Endothelial cell of umbilical vein (primary cell): ENCODE measurements around the gene CNTN3. TPM values are rescaled to one million over a fixed set of nuclear protein-coding genes. Genes with fewer than 3 reads are reported as not detected.

Experiments
- BruUV-seq: library from RNA; stranded (reverse); fragments of 400-500 nt; replicated peaks from 2 replicates; lab custom pipeline; 2021; lab: Mats Ljungman, UMichigan
- CTCF ChIA-PET: fragments of 300-600, 350-600 bp; sonication (Branson Sonifier 250); formaldehyde crosslinking; loops from one replicate; lab custom pipeline; 2021; ENCODE audit warnings: antibody characterized with exemption, inconsistent platforms; lab: Charles Lee
- POLR2A ChIA-PET: fragments of 300-600, 350-600 bp; sonication (Branson Sonifier 250); formaldehyde crosslinking; loops from one replicate; lab custom pipeline; 2021; ENCODE audit warnings: antibody characterized with exemption, inconsistent platforms; lab: Charles Lee
- DNase-seq: peaks from one replicate; pipeline ENCODE4 v3.0.0-alpha.2; 2011; ENCODE audit warnings: low read depth, low spot score
- FAIRE-seq: peaks from 2 replicates; lab custom pipeline; 2011; peaks lifted over from hg19 to GRCh38; lab: Jason Lieb, UNC
- H2AFZ ChIP-seq: 2 replicates; pipeline ENCODE4 v1.6.0; 2012; ENCODE audit warnings: low read depth, low read length, control low read depth, inconsistent platforms
- H3K27ac ChIP-seq: 2 replicates; pipeline ENCODE4 v1.5.1; 2011; ENCODE audit warnings: low read depth, mild to moderate bottlenecking, control low read depth, low read length, moderate library complexity; ENCODE audit not compliant: insufficient read depth
- H3K27me3 ChIP-seq, 2 experiments: 2 replicates each; pipeline versions ENCODE4 v1.6.0 to v1.6.1; 2011; ENCODE audit warnings: low read length in 2 of 2, mixed read lengths in 1 of 2; ENCODE audit not compliant: control insufficient read depth in 2 of 2, insufficient read depth in 2 of 2
- H3K36me3 ChIP-seq, 2 experiments: 2 replicates in 1 of 2; 3 replicates in 1 of 2; pipeline ENCODE4 v1.5.1; 2011; ENCODE audit warnings: low read length in 2 of 2, mild to moderate bottlenecking in 1 of 2, moderate library complexity in 1 of 2; ENCODE audit not compliant: control insufficient read depth in 2 of 2, insufficient read depth in 2 of 2; ENCODE audit errors: extremely low read depth in 1 of 2
- H3K4me1 ChIP-seq: 3 replicates; pipeline ENCODE4 v1.5.1; 2011; ENCODE audit warnings: mild to moderate bottlenecking, low read length; ENCODE audit not compliant: control insufficient read depth, insufficient read depth; ENCODE audit errors: extremely low read depth
- H3K4me2 ChIP-seq: 2 replicates; pipeline ENCODE4 v1.6.1; 2011; ENCODE audit warnings: low read length, control low read depth, mixed read lengths; ENCODE audit not compliant: insufficient read depth
- H3K4me3 ChIP-seq, 3 experiments: fragments of 200-600 bp in 1 of 3; sonication (generic), shearing (Covaris generic) in 1 of 3; replicated peaks in 1 of 3; 2 replicates each; pipeline ENCODE4 v1.5.1; 2011 to 2016; ENCODE audit warnings: control low read depth in 3 of 3, low read length in 3 of 3, mild to moderate bottlenecking in 2 of 3, inconsistent platforms in 1 of 3, low read depth in 1 of 3, moderate library complexity in 1 of 3; ENCODE audit not compliant: insufficient read depth in 1 of 3
- H3K79me2 ChIP-seq: 2 replicates; pipeline ENCODE4 v1.6.0; 2012; ENCODE audit warnings: low read length, inconsistent platforms; ENCODE audit not compliant: control insufficient read depth, insufficient read depth
- H3K9ac ChIP-seq: replicated peaks from 2 replicates; pipeline ENCODE3; 2011; ENCODE audit warnings: low read length, control low read depth; ENCODE audit not compliant: insufficient read depth; ENCODE audit errors: extremely low read depth
- H3K9me1 ChIP-seq: replicated peaks from 3 replicates; pipeline ENCODE4 v1.6.0; 2011; ENCODE audit warnings: mild to moderate bottlenecking, low read length; ENCODE audit not compliant: control insufficient read depth, insufficient read depth; ENCODE audit errors: extremely low read depth
- H3K9me3 ChIP-seq: replicated peaks from 2 replicates; pipeline ENCODE4 v1.5.1; 2012; ENCODE audit warnings: low read length, inconsistent platforms; ENCODE audit not compliant: control insufficient read depth, insufficient read depth
- H4K20me1 ChIP-seq: replicated peaks from 2 replicates; pipeline ENCODE3; 2011; ENCODE audit warnings: mild to moderate bottlenecking, low read length; ENCODE audit not compliant: control insufficient read depth, insufficient read depth; ENCODE audit errors: extremely low read depth
- EZH2 ChIP-seq: IDR thresholded peaks from 2 replicates; pipeline ENCODE4 v1.6.1; 2012; ENCODE audit warnings: borderline replicate concordance, low read depth, mild to moderate bottlenecking, moderate library complexity, low read length, inconsistent platforms; ENCODE audit not compliant: severe bottlenecking
- FOS ChIP-seq: IDR thresholded peaks from 2 replicates; pipeline ENCODE4 v1.6.1; 2011; ENCODE audit warnings: mild to moderate bottlenecking, low read length, moderate library complexity, borderline replicate concordance; ENCODE audit not compliant: insufficient read depth
- GATA2 ChIP-seq: IDR thresholded peaks from 2 replicates; pipeline ENCODE4 v1.7.0; 2011; ENCODE audit warnings: low read depth, mild to moderate bottlenecking, moderate library complexity, mixed read lengths, low read length; ENCODE audit not compliant: insufficient read length, insufficient read depth
- JUN ChIP-seq: IDR thresholded peaks from 2 replicates; pipeline ENCODE4 v1.6.1; 2011; ENCODE audit warnings: borderline replicate concordance, low read depth; ENCODE audit not compliant: insufficient read length, insufficient read depth
- MYC ChIP-seq: IDR thresholded peaks from one replicate; pipeline ENCODE4 v1.6.1; 2011; ENCODE audit warnings: mild to moderate bottlenecking, low read depth, low read length
- POLR2A ChIP-seq: IDR thresholded peaks from 2 replicates; pipeline ENCODE4 v1.6.1; 2012; ENCODE audit warnings: low read depth, mild to moderate bottlenecking, control low read depth, low read length
- POLR2AphosphoS5 ChIP-seq: IDR thresholded peaks from 2 replicates; pipeline ENCODE4 v1.6.1; 2012; ENCODE audit warnings: low read depth, mild to moderate bottlenecking, control low read depth, low read length, moderate library complexity; ENCODE audit not compliant: insufficient read depth
- dilution Hi-C: fragments of 300-500 bp; cut with MboI; formaldehyde crosslinking; loops from one replicate; pipeline ENCODE4 v1.15.0; 2019; ENCODE audit warnings: low sequenced_read_pairs; ENCODE audit not compliant: extremely low pct_ligation_motif_present
- intact Hi-C: fragments of 100-400 bp; cut with micrococcal nuclease; formaldehyde crosslinking; loops from one replicate; pipeline ENCODE4 v1.10.0; 2022
- polyA plus RNA-seq, 4 experiments: library from polyadenylated mRNA; depleted of rRNA in 3 of 4; stranded (reverse) in 3 of 4; unstranded in 1 of 4; fragments of >200 nt; gene quantifications; 2 replicates each; pipeline versions ENCODE4 v1.2.1 to v1.2.3, GENCODE V29; 2011 to 2012; ENCODE audit warnings: missing spikeins in 1 of 4
- total RNA-seq: library from RNA; stranded (reverse); gene quantifications from 2 replicates; pipeline ENCODE4 v1.2.3, GENCODE V29; 2021
- TF ChIP-seq, protein P1 (sequence below), 2 donors: IDR thresholded peaks; 1 replicate in 1 of 2; 2 replicates in 1 of 2; pipeline ENCODE4 v1.5.1; 2011; ENCODE audit warnings: low read length in 2 of 2, mild to moderate bottlenecking in 2 of 2, moderate library complexity in 2 of 2, control low read depth in 1 of 2, inconsistent platforms in 1 of 2, low read depth in 1 of 2; ENCODE audit not compliant: insufficient read depth in 1 of 2; ENCODE audit errors: extremely low read depth in 1 of 2
- TF ChIP-seq, protein P2 (sequence below): IDR thresholded peaks from 2 replicates; pipeline ENCODE4 v1.6.1; 2011; ENCODE audit not compliant: insufficient read depth, insufficient read length

Gene CNTN3
- total and polyA plus RNA-seq, 2 donors (not counting 3 experiments of a cell fraction or from before 2014, with no cell fraction given), result 0.03 TPM; not detected in 1

DNA sequence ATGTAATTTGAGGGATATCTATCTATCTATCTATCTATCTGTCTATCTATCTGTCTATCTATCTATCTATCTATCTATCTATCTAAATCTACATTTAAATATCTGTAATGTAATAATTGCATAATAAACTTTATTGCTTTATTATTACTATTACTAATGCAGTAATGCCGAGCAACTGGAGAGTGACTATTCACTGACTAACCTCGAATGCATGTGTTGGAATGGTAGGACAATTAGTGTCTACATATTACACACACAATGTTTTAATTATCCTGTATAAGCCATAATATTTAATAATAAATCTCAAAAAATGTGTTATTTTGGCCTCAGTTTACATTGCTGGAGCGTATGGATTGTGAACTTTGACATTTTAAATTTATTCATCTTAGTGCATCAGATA, 25.2 kb upstream of the CNTN3 start:
- Histone ChIP-seq H2AFZ (no peak overlapping the region), H3K9me3 (peaks cover 2% of the 10 kb centered on the region), H3K79me2 (no peaks in the 10 kb centered on the region), H3K4me1 (no peaks in the 10 kb centered on the region), H3K4me2 (no peak overlapping the region), H3K36me3 (no peaks in the 10 kb centered on the region), H3K9ac (no peak overlapping the region), H3K9me1 (no peaks in the 10 kb centered on the region), H3K27ac (no peak overlapping the region), H4K20me1 (no peaks in the 10 kb centered on the region), H3K4me3 (no peak overlapping the region), H3K27me3 (no peaks in the 10 kb centered on the region)
- no TSS peak for BruUV-seq
- no peak for TF ChIP-seq JUN
- TF ChIP-seq, protein P1, sequence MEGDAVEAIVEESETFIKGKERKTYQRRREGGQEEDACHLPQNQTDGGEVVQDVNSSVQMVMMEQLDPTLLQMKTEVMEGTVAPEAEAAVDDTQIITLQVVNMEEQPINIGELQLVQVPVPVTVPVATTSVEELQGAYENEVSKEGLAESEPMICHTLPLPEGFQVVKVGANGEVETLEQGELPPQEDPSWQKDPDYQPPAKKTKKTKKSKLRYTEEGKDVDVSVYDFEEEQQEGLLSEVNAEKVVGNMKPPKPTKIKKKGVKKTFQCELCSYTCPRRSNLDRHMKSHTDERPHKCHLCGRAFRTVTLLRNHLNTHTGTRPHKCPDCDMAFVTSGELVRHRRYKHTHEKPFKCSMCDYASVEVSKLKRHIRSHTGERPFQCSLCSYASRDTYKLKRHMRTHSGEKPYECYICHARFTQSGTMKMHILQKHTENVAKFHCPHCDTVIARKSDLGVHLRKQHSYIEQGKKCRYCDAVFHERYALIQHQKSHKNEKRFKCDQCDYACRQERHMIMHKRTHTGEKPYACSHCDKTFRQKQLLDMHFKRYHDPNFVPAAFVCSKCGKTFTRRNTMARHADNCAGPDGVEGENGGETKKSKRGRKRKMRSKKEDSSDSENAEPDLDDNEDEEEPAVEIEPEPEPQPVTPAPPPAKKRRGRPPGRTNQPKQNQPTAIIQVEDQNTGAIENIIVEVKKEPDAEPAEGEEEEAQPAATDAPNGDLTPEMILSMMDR (IDR thresholded peaks at IDR 0.05; ENCODE audit: extremely low read depth in 1 of 2, insufficient read depth in 1 of 2, low read depth in 1 of 2, low read length in 2 of 2), result no peak
- no peak for TF ChIP-seq POLR2AphosphoS5
- no peak for DNase-seq
- ChIA-PET CTCF (no interaction called here), POLR2A (no interaction called here)
- dilution Hi-C loops (no loop called here), intact Hi-C loops (no loop called here)
- no peak for FAIRE-seq

DNA sequence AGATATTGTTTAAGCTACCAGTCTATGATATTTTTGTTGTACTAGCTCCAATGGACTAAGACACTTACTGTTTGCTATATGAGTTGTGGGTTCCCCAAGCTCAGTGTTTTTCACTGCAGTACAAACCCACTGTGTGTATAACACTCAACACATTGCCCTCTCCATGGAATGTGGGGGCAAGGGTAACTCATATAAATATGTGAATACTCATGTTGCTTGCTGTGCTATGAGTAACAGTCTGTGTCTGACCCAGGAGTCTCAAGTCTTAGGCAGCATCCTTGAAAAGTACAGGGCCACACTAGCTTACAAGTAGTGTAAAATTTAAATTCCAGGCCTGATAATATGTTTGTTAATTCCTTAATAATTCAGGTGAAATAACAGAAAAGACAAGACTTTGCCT, 22.5 kb upstream of the CNTN3 start:
- Histone ChIP-seq H3K4me2 (no peak overlapping the region), H2AFZ (no peak overlapping the region), H3K27me3 (no peaks in the 10 kb centered on the region), H3K9ac (no peak overlapping the region), H3K9me1 (no peaks in the 10 kb centered on the region), H3K9me3 (no peaks in the 10 kb centered on the region), H3K36me3 (no peaks in the 10 kb centered on the region), H3K4me1 (no peaks in the 10 kb centered on the region), H3K4me3 (no peak overlapping the region), H4K20me1 (no peaks in the 10 kb centered on the region), H3K79me2 (no peaks in the 10 kb centered on the region), H3K27ac (no peak overlapping the region)
- POLR2A ChIA-PET, result no interaction called here
- CTCF ChIA-PET, result no interaction called here
- intact Hi-C loops, result no loop called here
- DNase-seq (no peak), FAIRE-seq (no peak)
- TF ChIP-seq FOS, result no peak
- TF ChIP-seq POLR2AphosphoS5, result no peak
- TF ChIP-seq, protein P2, sequence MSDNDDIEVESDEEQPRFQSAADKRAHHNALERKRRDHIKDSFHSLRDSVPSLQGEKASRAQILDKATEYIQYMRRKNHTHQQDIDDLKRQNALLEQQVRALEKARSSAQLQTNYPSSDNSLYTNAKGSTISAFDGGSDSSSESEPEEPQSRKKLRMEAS, result no peak
- no peak for TF ChIP-seq POLR2A
- TF ChIP-seq, protein P1 (IDR thresholded peaks at IDR 0.05; ENCODE audit: extremely low read depth in 1 of 2, insufficient read depth in 1 of 2, low read depth in 1 of 2, low read length in 2 of 2), result no peak
- no peak for TF ChIP-seq GATA2
- no peak for TF ChIP-seq MYC
- no peak for TF ChIP-seq JUN
- no peak for TF ChIP-seq EZH2
- dilution Hi-C loops, result no loop called here
- BruUV-seq, result no TSS peak
